Mesendoderm (in vitro differentiated cells): Measurements from ENCODE around the gene SPDYE2.
"Not testable (repeated sequence)": the region's sequence is repeated elsewhere in the genome, so short reads cannot be mapped to it uniquely, and the experiment has no call there.

Experiments
- DNase-seq: peaks from one replicate; pipeline ENCODE4 v3.0.0; 2013
- H2AK5ac ChIP-seq: 2 replicates; pipeline ENCODE4 v1.6.1; 2013; ENCODE audit warnings: low read length, inconsistent platforms
- H2BK120ac ChIP-seq: 2 replicates; pipeline ENCODE4 v1.6.1; 2013; ENCODE audit warnings: low read depth, mild to moderate bottlenecking, low read length, moderate library complexity, mixed read lengths
- H2BK15ac ChIP-seq: replicated peaks from 2 replicates; pipeline ENCODE4 v1.6.1; 2013; ENCODE audit warnings: low read depth, mild to moderate bottlenecking, moderate library complexity
- H2BK5ac ChIP-seq: 2 replicates; pipeline ENCODE4 v1.6.1; 2013; ENCODE audit warnings: low read length, inconsistent platforms
- H3K18ac ChIP-seq: 2 replicates; pipeline ENCODE4 v1.6.1; 2013; ENCODE audit warnings: mild to moderate bottlenecking, low read length, mixed read lengths
- H3K23ac ChIP-seq: one replicate; pipeline ENCODE4 v1.6.1; 2013; ENCODE audit warnings: low read length
- H3K27ac ChIP-seq: 2 replicates; pipeline ENCODE4 v1.5.1; 2013; ENCODE audit warnings: low read depth, mild to moderate bottlenecking, inconsistent platforms, low read length, moderate library complexity
- H3K27me3 ChIP-seq: 2 replicates; pipeline ENCODE4 v1.6.1; 2013; ENCODE audit warnings: low read length, control low read depth, mild to moderate bottlenecking, inconsistent platforms; ENCODE audit not compliant: insufficient read depth, poor library complexity
- H3K36me3 ChIP-seq: 2 replicates; pipeline ENCODE4 v1.6.1; 2013; ENCODE audit warnings: low read length, inconsistent platforms; ENCODE audit not compliant: control insufficient read depth, insufficient read depth
- H3K4ac ChIP-seq: one replicate; pipeline ENCODE4 v1.6.1; 2013; ENCODE audit warnings: low read depth, mild to moderate bottlenecking, low read length, moderate library complexity
- H3K4me1 ChIP-seq: 2 replicates; pipeline ENCODE4 v1.6.1; 2013; ENCODE audit warnings: low read depth, low read length, inconsistent platforms; ENCODE audit not compliant: control insufficient read depth
- H3K4me2 ChIP-seq: 2 replicates; pipeline ENCODE4 v1.6.1; 2013; ENCODE audit warnings: low read length
- H3K4me3 ChIP-seq: 2 replicates; pipeline ENCODE4 v1.5.1; 2013; ENCODE audit warnings: mild to moderate bottlenecking, low read length
- H3K56ac ChIP-seq: one replicate; pipeline ENCODE4 v1.6.1; 2013; ENCODE audit warnings: low read length
- H3K79me1 ChIP-seq: 2 replicates; pipeline ENCODE4 v1.6.1; 2013; ENCODE audit warnings: low read length, inconsistent platforms
- H3K79me2 ChIP-seq: 2 replicates; pipeline ENCODE4 v1.6.1; 2013; ENCODE audit warnings: mild to moderate bottlenecking, low read length; ENCODE audit not compliant: control insufficient read depth, insufficient read depth
- H3K9ac ChIP-seq: 2 replicates; pipeline ENCODE4 v1.6.1; 2013; ENCODE audit warnings: low read length, inconsistent platforms
- H4K5ac ChIP-seq: one replicate; pipeline ENCODE4 v1.6.1; 2013; ENCODE audit warnings: low read length
- H4K8ac ChIP-seq: one replicate; pipeline ENCODE4 v1.6.1; 2013; ENCODE audit warnings: low read depth, mild to moderate bottlenecking, control low read depth, low read length, moderate library complexity
- WGBS: extraction: QIAGEN DNeasy Blood & Tissue Kit; methylation state at CpG from one replicate; pipeline ENCODE4 v1.1.7; 2013; ENCODE audit warnings: low lambda C conversion rate, missing lambda C conversion rate; ENCODE audit not compliant: insufficient coverage; ENCODE audit errors: extremely low coverage; 5-methylcytosine and 5-hydroxymethylcytosine counted together

The SPDYE2 gene

GRCh38 chr7:102572261-102573239, 21.5 kb downstream of the SPDYE2 start, which contains the start of gene POLR2J3:
Gene POLR2J3, minus strand, starts transcription at chr7:102572583. Its CDS starts 62 bp downstream, at chr7:102572521.
- H2BK5ac ChIP-seq, H2BK15ac ChIP-seq, H3K4ac ChIP-seq, H3K36me3 ChIP-seq, H4K5ac ChIP-seq, H3K4me2 ChIP-seq, H3K27me3 ChIP-seq, H4K8ac ChIP-seq, H2BK120ac ChIP-seq, H3K27ac ChIP-seq, H2AK5ac ChIP-seq, H3K18ac ChIP-seq, H3K79me1 ChIP-seq, H3K79me2 ChIP-seq, H3K4me1 ChIP-seq, H3K23ac ChIP-seq: not testable (repeated sequence)
- peak; percentile 92 for DNase-seq
- peak within 1 kb of the TSS; percentile 88 for H3K56ac ChIP-seq
- WGBS = no CpG with 5 or more reads among the region's 64 CpGs
- H3K9ac ChIP-seq = peak within 1 kb of the TSS; percentile 69
- peak within 1 kb of the TSS; percentile 51 for H3K4me3 ChIP-seq

- not testable (repeated sequence) for H3K4me2 ChIP-seq, H3K36me3 ChIP-seq, H3K4ac ChIP-seq, H4K8ac ChIP-seq, H3K27ac ChIP-seq, H3K9ac ChIP-seq, H3K79me2 ChIP-seq, H3K27me3 ChIP-seq, H4K5ac ChIP-seq, H3K23ac ChIP-seq, H3K79me1 ChIP-seq, H3K4me1 ChIP-seq, DNase-seq, H2BK15ac ChIP-seq, H3K4me3 ChIP-seq, H2BK120ac ChIP-seq, H3K56ac ChIP-seq, H2AK5ac ChIP-seq, H2BK5ac ChIP-seq, H3K18ac ChIP-seq
- WGBS = no CpG with 5 or more reads among the region's 6 CpGs
Measured at GRCh38 chr7:102574607-102575006, 23.6 kb downstream of the SPDYE2 start.

- H3K18ac ChIP-seq, H3K79me1 ChIP-seq, H3K79me2 ChIP-seq, H3K27me3 ChIP-seq, H3K36me3 ChIP-seq, H3K27ac ChIP-seq, H3K9ac ChIP-seq, H2BK5ac ChIP-seq, H3K4me3 ChIP-seq, H3K23ac ChIP-seq, H2BK120ac ChIP-seq, H3K56ac ChIP-seq, H2BK15ac ChIP-seq, H3K4me1 ChIP-seq, DNase-seq, H4K8ac ChIP-seq, H4K5ac ChIP-seq, H2AK5ac ChIP-seq, H3K4me2 ChIP-seq, H3K4ac ChIP-seq: not testable (repeated sequence)
- WGBS = no CpG with 5 or more reads among the region's 3 CpGs
Measured at GRCh38 chr7:102576363-102576762, 25.3 kb downstream of the SPDYE2 start.

GRCh38 chr7:102577315-102578240, 26.6 kb downstream of the SPDYE2 start:
- not testable (repeated sequence) for H3K4me1 ChIP-seq, DNase-seq, H2AK5ac ChIP-seq, H3K27me3 ChIP-seq, H3K4me2 ChIP-seq, H2BK15ac ChIP-seq, H4K8ac ChIP-seq, H2BK5ac ChIP-seq, H3K56ac ChIP-seq, H3K18ac ChIP-seq, H3K79me1 ChIP-seq, H4K5ac ChIP-seq, H3K4ac ChIP-seq, H3K23ac ChIP-seq, H3K36me3 ChIP-seq, H3K79me2 ChIP-seq, H3K27ac ChIP-seq, H3K4me3 ChIP-seq, H3K9ac ChIP-seq, H2BK120ac ChIP-seq
- no CpG with 5 or more reads among the region's 7 CpGs for WGBS

GRCh38 chr7:102578486-102578885, 27.5 kb downstream of the SPDYE2 start:
- H3K4me1 ChIP-seq, H3K4me2 ChIP-seq, H2AK5ac ChIP-seq, H3K23ac ChIP-seq, H3K4ac ChIP-seq, H4K8ac ChIP-seq, H4K5ac ChIP-seq, H3K18ac ChIP-seq, H3K79me1 ChIP-seq, H3K56ac ChIP-seq, H3K36me3 ChIP-seq, H2BK5ac ChIP-seq, DNase-seq, H2BK15ac ChIP-seq, H2BK120ac ChIP-seq, H3K79me2 ChIP-seq, H3K9ac ChIP-seq, H3K27ac ChIP-seq, H3K27me3 ChIP-seq, H3K4me3 ChIP-seq: not testable (repeated sequence)
- no CpG with 5 or more reads among the region's 5 CpGs for WGBS
